ENCODE measurements around the gene CD209.

- TF ChIP-seq CTCF (IDR thresholded peaks at IDR 0.05), result no peak
- no peak for TF ChIP-seq POLR2A (IDR thresholded peaks at IDR 0.05)
Observed at GRCh38 chr19:7732045-7732444, 15.3 kb downstream of the CD209 start, which contains the start of gene CLEC4G.
